ENCODE data around the gene EPHA8. TPM values are rescaled to one million over a fixed set of nuclear protein-coding genes. Genes with fewer than 3 reads are reported as not detected.

Gene EPHA8
- total and polyA plus RNA-seq, 12 donors, result 0.11 to 10.1 (median 1.6) TPM; not detected in 2

- no peaks in the 10 kb centered on the region for H3K36me3 ChIP-seq (replicated peaks in 1 of 2)
- TF ChIP-seq, protein P1, sequence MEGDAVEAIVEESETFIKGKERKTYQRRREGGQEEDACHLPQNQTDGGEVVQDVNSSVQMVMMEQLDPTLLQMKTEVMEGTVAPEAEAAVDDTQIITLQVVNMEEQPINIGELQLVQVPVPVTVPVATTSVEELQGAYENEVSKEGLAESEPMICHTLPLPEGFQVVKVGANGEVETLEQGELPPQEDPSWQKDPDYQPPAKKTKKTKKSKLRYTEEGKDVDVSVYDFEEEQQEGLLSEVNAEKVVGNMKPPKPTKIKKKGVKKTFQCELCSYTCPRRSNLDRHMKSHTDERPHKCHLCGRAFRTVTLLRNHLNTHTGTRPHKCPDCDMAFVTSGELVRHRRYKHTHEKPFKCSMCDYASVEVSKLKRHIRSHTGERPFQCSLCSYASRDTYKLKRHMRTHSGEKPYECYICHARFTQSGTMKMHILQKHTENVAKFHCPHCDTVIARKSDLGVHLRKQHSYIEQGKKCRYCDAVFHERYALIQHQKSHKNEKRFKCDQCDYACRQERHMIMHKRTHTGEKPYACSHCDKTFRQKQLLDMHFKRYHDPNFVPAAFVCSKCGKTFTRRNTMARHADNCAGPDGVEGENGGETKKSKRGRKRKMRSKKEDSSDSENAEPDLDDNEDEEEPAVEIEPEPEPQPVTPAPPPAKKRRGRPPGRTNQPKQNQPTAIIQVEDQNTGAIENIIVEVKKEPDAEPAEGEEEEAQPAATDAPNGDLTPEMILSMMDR (IDR thresholded peaks at IDR 0.05), result no peak
- TF ChIP-seq POLR2A (IDR thresholded peaks at IDR 0.05), result no peak
- H3K27ac ChIP-seq, result no peak overlapping the region
- WGBS, 4 donors, result 66 to 76% (median 71%) methylated on average over 18 to 39 of the region's 39 CpGs
- H3K4me3 ChIP-seq, result no peak overlapping the region
- H3K4me1 ChIP-seq (replicated peaks in 1 of 2), result no peaks in the 10 kb centered on the region
- H3K27me3 ChIP-seq, result peaks cover 20% of the 10 kb centered on the region
- H3K9me3 ChIP-seq (replicated peaks in 1 of 3), result no peaks in the 10 kb centered on the region
- intact Hi-C loops (cut with DNase I), result no loop called here
- DNase-seq, result no peak
Measured at GRCh38 chr1:22600817-22601605, 37.7 kb downstream of the EPHA8 start.

- H3K27ac ChIP-seq, result no peak overlapping the region
- no peak for DNase-seq
- H3K36me3 ChIP-seq (replicated peaks in 1 of 2), result no peaks in the 10 kb centered on the region
- no peak overlapping the region for H3K4me3 ChIP-seq
- H3K27me3 ChIP-seq, result peaks cover 20% of the 10 kb centered on the region
- 80 to 97% (median 93%) methylated on average over 1 to 12 of the region's 12 CpGs for WGBS, 4 donors
- H3K4me1 ChIP-seq (replicated peaks in 1 of 2), result no peaks in the 10 kb centered on the region
- H3K9me3 ChIP-seq (replicated peaks in 1 of 3), result no peaks in the 10 kb centered on the region
- intact Hi-C loops (cut with DNase I), result no loop called here
- TF ChIP-seq, protein P1 (IDR thresholded peaks at IDR 0.05), result no peak
- TF ChIP-seq POLR2A (IDR thresholded peaks at IDR 0.05), result no peak
Measured at GRCh38 chr1:22601610-22602009, 38.3 kb downstream of the EPHA8 start.

- 70 to 91% (median 82%) methylated on average over 4 to 18 of the region's 18 CpGs for WGBS, 4 donors
- Histone ChIP-seq H3K4me3 (no peak overlapping the region), H3K27me3 (peaks cover 20% of the 10 kb centered on the region), H3K27ac (no peak overlapping the region), H3K36me3 (replicated peaks in 1 of 2) (no peaks in the 10 kb centered on the region), H3K9me3 (replicated peaks in 1 of 3) (no peaks in the 10 kb centered on the region), H3K4me1 (replicated peaks in 1 of 2) (no peaks in the 10 kb centered on the region)
- no peak for TF ChIP-seq POLR2A (IDR thresholded peaks at IDR 0.05)
- TF ChIP-seq, protein P1 (IDR thresholded peaks at IDR 0.05), result no peak
- intact Hi-C loops (cut with DNase I), result no loop called here
- no peak for DNase-seq
Measured at GRCh38 chr1:22602060-22602740, 38.9 kb downstream of the EPHA8 start.

DNA sequence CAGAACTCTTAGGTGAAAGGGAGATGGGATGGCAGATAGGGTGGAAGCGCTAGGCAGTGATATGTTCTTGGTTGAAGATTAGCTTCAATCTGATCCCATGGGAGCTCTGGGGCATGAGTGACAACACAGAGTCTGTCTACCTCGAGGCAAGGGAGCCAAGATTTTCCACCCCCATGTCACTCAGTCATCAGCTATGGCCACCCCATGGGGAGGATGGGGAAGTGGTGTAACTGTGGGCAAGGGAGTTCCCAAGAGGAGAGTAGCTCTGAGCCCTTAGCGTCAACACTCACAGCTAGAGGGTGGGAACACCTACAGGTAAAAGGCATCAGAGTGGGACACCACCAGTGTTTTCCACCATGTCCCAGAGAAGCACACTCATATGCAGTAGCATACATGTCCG, 42.9 kb downstream of the EPHA8 start:
- TF ChIP-seq POLR2A (IDR thresholded peaks at IDR 0.05), result no peak
- TF ChIP-seq, protein P1 (IDR thresholded peaks at IDR 0.05), result no peak
- intact Hi-C loops (cut with DNase I), result no loop called here
- Histone ChIP-seq H3K4me3 (no peak overlapping the region), H3K27me3 (peaks cover 26% of the 10 kb centered on the region), H3K9me3 (replicated peaks in 1 of 3) (no peaks in the 10 kb centered on the region), H3K4me1 (replicated peaks in 1 of 2) (no peaks in the 10 kb centered on the region), H3K27ac (no peak overlapping the region), H3K36me3 (replicated peaks in 1 of 2) (no peaks in the 10 kb centered on the region)
- 37 to 52% (median 47%) methylated on average over 4 of the region's 4 CpGs for WGBS, 4 donors
- no peak for DNase-seq

Measured in adrenal gland (tissue), 12 donors.